ENCODE results near the gene C22orf31.

C22orf31 gene

DNA sequence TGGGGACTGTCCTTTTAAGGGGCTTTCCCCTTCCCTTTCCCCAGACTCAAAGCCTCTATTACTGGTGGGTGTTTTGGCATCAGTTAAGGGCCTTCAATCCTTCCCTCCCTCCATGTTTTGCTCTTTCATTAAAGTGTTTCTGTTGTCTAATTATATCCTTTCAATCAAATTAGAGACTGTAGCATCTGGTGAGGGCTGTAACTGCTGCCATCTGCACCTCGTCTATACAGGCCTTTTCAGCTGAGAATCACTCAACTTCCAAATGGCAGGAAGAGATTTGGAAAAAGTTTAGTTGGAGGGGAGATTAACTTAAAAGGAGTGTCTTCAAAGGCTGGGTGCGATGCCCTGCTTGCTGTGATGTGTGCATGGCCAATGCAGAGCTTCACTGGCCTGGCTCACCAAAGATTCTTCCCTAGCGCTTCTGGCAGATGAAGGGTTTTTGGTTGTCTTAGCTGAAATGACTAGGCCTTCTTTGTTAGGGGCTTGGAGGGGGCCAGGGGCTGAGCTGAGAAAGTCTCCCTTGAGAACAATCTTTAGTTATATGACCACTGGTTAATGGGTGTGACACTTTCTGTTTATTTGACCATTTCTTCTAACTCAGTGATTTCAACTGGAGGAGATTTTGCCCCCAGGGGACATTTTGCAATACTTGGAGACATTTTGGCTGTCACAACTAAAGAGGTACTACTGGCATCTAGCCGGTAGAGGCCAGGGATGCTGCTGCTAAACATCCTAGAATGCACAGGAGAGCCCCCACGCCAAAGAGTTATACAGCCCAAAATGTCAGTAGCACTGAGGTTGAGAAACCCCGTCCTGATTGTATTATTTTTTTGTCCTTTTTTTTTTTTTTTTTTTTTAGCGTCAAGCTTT, 18.7 kb upstream of the C22orf31 start:
- DNase-seq = no peak

DNA sequence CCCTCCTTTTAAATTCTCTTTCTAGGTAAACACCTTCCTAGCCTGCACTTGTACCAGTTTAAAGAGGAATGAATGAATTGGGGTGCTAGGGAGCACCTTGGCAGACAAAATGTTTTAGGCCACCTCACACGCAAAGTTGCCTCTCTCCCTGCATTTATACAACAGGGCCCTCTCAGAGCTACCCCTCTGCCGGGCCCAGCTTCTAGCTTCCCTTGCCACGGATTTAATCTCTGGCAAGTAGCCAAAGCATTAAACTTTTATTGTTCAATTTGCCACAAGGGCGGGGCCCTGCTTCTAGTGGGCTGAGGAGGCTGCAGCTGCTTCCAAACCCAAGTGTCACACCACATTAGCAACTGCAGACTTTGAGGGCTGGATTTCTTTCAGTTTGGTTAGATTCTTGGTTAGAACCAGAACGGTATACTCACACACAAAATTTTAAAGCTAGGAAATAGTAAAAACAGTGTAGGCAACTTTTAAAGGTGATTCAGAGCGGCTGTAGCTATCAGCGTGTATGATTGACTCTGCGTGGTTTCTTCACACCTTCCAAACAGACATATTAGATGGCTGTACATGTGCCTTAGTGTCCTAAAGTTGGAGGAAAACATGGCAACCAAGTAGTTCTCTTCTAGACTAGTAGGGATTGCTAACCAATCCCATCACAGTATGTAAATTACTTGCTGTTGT, 17.7 kb upstream of the C22orf31 start:
- DNase-seq = peak; percentile 92

DNA sequence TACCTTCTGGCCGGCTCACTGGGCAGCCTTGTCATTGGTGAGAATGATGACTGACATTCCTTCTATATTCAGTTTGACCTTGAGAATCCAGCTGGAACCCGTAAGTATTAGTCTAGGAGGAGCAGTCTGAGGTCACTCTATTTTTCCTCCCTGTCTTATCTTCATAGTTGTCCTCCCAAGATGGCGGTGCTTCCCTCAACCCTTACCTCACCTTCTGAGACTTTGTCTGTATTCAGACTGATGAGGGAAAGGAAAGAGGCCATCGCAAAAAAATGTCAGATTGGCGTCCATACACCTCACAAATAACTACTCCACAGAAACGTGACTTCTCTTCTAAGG, 17.2 kb upstream of the C22orf31 start:
- DNase-seq = no peak

DNA sequence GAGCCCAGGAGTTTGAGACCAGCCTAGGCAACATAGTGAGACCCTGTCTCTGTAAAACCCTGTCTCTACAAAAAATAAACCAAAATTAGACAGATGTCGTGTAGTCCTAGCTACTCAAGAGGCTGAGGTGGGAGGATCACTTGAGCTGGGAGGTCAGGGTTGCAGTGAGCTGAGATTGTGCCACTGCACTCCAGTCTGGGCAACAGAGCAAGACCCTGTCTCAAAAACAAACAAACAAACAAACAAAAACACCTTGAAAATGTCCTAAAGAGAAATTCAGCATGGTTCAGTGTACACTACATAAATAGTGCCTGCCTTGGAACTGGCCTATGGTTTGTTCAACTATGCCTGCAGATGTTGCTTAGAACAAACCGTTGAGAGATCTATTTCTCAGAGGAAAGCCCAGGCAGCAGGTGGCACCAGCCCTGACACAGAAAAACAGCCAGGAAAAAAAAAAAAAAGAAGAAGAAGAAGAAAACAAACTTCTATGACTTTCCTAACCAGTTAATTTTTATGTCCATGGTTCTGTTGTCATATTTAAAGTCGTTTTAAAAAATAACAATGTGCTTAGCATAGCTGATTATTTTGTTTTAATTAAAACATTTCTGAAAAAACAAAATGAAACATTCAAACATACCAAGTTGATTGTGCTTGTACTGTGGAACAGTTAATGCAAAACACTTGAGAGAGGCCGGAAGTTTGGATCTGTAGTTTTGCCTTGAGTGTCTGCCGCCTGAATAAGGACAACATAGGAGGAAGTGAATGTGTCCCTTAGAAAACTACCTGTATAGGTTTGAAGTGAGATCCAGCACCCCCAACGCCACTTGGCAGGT, 16.6 kb upstream of the C22orf31 start:
- DNase-seq = peak; percentile 41

DNA sequence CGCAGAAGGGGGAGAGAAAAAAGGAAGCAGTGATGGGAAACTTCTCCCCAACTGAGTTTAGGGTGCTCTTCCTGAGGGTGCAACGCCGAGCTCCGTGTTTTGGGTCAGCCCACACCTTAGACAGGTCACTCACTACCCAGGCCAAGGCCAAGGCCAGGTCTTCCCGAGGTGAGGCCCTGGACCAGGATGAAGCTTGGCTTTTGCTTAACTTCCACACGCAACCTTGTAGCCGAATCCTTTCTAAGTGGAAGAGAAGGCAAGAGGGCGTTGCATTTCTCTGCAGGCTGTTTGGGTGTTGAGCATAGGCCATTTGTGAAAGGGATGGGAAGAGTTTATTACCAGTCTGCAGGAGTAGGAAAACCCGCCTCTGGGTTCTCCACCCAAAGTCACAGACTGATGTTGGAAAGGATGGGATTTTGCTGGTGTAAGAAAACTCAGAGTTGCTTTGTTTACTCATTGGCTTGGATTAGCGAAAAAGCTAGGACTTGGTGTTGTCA, 12.7 kb upstream of the C22orf31 start:
- DNase-seq = no peak

DNA sequence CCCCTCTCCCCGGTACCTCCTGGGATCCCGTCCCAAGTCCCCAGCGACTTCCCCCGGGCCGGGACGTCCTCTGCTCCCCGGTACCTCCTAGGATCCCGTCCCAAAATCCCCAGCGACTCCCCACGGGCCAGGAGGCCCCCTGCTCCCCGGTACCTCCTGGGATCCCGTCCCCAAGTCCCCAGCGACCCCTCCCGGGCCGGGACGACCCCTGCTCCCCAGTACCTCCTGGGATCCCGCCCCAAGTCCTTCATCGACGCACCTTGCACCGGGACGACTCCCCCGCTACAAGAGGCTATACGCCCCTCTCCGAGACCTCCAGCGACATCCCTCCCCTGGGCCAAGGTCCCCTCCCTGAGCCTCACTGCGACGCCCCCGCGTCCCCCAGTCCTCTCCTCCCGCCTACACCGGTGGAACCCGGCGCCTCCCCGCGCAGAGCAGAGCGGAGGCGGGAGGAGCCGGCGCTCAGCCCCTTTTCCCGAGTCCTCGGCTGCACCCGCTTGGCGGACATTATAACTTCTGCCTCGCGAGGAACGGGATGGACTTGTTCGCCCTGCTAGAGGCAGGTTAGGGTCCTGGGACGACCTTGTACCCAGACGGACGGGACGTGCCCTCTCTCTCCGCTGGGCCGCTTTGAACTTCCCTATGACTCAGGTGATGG, 12.1 kb upstream of the C22orf31 start:
- DNase-seq = peak; percentile 18

DNA sequence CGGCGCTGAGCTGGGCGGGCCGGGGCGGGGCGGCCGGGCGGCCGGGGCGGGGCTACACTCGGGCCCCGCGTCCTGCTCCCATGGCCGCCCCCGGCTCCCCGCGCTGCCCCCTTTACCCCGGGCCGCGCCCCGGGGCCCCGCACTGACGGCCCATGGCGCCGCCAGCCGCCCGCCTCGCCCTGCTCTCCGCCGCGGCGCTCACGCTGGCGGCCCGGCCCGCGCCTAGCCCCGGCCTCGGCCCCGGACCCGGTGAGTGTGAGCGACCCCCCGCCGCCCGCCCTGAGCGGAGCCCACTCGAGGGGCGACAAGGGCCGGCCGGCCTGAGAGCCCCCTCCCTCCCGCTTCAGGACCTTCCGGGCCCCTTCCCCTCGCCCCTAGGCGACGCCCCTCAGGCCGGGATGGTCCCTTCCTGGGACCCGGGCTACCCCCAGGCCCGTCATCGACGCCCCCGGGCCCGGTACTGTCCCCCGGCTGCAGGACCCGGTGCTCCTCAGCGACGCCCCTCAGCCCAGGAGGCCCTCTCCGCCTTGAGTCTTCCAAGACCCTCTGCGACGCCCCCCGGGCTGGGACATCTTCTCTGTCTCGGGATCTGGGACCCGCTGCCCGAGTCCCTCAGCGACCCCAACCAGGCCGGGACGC, 11.5 kb upstream of the C22orf31 start, which contains the start of gene KREMEN1:
TSS of gene KREMEN1 (plus strand) at position 57 of the 639 bp plus-strand sequence. CDS start at position 153, 96 bp downstream.
- no peak for DNase-seq

DNA sequence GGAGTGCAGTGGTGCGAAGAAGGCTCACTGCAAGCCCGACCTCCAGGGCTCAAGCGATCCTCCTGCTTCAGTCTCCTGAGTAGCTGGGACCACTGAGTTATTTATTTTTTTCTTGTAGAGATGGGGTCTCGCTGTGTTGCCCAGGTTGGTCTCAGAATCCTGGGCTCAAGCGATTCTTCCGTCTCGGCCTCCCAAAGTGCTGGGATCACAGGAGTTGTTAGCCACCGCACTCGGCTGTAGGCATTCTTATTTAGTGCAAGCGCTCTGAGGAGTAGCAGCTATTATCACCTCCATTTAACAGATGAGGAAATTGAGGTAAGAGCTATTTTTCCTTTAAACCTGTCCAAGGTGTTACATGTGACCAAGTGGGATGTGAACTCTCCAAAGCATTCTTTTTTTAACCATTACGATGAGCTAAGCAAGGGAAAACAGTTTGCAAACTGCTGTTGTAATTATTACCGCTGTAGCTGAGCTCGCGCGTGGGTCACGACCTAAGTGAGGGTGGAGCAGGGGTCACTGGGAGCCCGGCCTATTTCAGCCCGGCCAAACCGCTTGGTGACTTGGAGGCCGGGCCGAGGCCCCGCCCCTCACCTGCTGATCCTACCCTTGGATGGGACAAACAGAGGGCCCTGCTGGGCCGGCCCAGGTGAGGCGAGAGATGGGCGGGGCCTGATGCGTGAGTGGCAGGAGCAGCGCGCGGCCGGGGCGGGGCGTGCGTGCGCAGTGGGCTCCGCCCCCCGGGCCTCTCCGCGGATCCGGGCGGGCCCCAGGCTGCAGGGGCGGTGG, 10.8 kb upstream of the C22orf31 start:
- DNase-seq = peak; percentile 84

DNA sequence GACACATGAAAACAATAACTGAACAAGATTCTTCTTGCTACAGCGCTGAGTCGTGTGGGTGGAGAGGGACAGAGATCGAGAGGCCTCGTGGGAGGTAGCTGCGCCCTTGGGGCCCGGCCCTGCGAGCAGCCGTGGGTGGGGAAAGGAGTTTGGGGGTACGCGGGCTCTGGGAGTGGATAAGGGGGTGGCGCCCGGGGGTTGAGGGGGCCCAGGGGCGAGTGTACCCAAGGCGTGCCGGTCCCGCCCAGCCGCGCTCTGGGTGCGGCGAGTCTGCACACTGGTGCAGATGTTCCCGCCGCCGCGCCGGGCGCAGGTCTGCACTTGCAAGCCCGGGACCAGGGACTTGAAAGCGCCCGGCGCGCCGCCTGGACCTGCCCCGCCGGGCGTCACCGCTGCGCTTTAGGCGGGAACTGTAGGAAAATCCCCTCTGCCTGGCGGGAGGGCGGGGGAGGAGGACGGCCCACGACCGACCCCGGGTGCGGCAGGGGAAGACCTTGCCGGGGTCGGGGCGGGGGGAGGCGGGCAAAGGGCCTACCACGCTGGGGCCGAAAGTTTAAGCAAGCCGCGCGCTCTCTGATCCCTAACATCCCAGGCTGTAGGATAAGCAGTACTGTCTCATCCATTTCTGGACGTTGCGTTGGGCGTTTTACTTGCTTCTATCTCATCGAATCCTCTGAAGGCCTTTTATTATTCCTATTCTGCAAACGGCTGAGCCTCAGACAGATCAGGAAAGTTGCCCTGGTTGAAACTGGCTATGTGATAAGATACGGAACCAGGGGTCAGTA, 9.8 kb upstream of the C22orf31 start:
- peak; percentile 45 for DNase-seq

DNA sequence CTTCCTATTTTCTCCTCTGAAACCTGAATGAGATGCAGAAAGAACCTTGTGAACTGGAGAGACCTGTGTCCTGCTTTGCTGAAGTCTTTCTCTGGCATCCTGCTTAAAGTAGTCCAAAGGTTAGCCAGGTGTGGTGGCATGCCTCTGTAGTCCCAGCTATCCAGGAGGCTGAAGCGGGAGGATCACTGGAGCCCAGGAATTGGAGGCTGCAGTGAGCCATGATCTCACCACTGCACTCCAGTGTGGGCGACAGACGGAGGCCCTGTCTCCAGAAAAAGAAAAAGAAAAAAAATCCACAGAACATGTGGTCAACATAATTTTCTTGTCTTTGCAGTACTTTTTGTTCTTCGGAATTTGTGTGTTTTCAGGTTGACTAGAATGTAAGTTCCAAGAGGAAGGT, 8.9 kb upstream of the C22orf31 start:
- no peak for DNase-seq

DNA sequence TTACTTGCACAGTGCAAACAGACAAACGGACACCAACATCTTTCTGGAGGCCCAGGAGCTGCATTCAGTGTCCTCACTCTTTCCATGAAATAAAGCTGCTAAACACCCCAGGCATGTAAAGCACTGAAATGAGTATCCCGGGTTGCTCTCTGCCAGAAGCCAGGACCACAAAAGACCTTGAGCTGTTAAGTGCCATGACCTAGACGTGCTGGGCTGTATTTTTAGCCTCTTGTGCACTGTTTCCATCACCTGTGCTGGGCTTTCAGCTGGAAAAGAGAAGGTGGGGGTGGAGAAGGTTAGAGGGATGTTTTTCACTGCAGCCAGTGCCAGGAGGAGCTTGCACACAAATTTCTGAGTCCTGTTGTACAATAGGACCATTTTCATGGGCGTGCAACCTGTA, 7.8 kb upstream of the C22orf31 start:
- no peak for DNase-seq

DNA sequence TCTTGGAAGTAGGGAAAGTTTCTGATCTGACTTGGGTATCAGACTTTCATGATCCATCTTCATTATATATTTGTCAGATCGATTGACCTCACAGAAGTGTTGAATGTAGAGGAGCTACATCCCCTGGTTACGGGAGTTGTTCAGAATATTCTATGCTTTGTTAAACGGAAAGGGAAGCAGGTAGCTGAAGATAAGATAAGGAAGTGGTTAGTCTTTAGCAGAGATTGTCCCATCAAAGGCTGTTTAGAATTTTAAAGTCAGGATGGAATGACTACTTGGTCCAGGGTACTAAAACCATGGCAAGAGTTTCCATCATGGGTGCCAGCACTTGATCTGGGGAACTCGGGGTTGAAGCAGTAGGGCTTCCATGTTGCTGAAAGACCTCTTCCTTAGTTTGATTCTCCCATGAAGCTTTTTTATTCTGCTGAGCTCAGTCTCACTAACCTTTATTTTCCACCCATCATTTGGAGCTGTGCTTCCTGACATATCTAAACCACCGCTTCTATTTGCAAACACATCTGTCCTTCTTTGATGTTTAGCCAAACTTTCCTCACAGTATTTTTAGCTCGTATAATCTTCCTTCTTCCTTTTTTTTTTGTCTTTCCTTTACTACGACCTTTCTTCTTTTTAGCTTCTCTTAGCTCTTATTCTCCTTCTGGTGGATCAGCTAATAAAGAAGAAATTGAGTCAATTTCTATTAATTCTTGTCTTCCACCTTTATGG, 4.0 kb upstream of the C22orf31 start:
- no peak for DNase-seq

DNA sequence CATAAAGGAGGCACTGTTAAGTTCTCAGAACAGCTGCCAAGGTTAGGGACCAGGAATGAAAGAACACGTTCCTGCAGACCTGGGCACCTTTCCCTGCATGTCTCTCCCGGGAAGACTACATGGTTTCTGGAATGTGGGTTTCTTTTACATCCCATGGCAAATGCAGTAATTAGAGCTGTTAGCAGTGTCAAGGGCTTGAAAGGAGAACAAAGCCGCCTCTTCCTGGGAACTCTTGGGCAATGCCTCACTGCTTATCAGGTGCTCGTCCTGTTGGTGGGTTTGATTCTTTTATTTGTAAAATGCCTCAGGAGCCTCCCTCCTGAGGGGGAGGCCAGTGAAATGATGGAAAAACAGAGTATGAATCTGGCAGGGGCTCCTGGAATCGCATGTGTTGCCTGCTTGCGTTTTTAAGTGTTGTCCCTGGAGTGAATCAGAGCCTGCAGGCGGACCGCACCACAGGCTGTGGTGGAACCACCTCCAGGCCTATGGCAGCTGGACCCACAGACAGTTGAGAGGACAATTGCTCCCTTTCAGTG, 723 bp upstream of the C22orf31 start:
- DNase-seq = peak; percentile 25

DNA sequence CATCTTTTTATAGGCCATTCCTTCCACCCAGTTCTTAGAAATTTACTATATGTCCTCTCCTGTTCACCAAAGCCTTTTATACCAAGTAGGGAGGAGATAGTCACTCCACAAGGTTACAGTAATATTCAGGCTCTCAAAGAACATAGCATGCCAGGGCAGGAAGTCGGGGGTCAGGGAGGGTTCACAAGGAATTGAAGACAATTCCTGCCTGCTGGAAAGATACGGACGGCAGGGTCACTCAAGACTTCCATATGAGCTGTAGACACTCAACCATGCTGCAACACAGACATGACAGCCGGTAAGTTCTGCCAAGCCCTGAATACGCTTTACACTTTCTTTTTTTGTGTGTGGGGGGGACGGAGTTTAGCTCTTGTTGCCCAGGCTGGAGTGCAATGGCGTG, 700 bp downstream of the C22orf31 start:
- no peak for DNase-seq

DNA sequence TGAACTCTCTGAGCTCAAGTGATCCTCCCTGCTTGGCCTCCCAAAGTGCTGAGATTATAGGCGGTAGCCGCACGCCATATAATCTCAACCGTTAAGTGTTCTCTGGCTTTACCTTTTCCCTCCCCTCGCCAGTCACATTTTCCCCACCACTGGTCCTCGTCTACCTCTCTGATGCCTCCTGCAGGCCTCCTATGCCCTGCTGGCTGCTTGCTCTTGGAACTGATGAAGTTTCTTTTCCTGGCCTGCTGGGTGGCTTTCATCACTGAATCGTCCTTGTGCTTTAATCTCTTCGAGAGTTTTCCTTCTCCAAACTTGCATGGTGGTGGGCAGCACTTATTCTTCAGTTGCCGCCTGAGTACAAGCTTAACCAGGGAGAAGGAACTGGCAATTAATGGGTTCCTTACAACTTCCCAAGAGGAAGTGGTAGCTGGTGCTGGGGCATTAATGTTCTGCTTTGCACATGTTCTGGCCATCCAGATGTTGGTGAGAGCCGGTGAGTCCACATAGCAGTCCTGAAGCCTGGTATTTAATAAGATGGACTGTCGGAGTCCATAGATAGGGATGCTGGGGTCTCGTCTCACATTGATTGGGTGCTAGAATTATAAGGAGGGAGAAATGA, 1.3 kb downstream of the C22orf31 start:
- DNase-seq = no peak

DNA sequence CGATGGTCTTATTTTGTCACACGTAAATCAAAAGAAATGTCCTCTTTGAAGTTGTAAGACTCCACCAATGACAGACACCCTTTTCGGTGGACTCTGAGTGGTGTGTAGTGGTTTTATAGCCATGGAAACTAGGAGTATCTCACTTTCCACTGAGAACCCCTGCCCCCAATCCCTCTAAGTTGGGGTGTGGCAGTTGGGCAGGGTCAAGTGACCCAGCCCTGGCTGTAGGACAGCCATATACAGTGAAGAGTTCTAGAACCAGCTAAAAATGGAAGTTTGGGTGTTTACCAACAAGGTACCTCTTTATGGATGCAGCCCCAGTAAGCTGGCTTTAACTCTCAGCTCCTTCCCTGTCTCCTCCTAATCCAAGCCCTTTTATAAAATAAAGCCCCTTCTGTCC, 5.2 kb downstream of the C22orf31 start:
- no peak for DNase-seq

DNA sequence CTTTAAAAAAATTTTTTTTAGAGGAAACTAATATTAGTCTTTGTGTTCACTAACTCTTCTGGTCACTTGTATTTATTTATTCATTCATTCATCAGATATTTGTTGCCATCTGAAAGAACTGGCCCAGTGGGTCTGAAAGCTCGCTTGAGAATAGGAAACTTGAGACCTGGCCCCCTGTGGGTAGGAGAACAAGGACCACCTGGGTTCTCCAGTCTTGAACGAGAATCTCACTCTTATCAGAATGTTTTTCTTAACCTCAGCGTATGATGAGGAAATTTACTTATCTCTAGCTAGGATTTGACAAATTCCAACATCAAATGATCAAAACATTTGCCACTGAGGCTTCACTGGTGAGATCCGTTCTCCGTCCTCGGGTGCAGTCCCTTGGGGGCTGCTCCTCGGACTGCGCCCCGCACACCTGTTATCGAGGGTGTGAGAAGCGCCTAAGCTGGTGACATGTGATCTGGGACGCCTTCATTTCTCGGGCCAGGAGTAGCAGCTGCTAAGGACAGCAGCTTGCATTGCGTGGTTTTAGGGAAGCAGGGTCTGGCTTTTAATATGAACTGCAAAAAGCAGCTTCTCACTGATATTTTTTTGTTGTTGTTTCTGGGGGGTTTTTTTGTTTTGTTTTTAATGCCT, 6.3 kb downstream of the C22orf31 start:
- no peak for DNase-seq

DNA sequence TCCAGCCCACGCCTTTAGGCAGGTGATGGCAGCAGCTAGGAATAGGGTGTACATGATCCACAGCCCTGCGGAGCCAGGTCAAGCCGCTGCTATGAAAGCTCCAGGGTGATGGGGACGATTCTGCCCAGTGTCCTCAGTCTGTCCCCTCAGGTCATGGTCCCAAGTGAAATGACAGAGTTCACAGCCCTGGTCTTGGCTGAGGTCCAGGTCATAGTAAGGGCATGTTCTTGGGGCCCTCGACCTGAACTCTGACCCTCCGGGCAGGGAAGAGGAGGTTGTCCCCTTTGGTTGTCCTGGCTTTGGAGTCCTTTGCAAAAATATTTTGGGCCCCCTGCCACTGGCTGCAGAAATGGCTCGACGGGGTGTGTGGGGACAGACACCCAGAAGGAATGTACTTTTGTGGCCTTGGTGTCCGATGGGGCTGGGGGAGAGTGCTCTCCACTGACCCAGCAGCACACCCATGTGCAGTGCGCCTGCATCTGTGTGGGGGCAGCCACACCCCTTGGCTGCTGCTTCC, 7.3 kb downstream of the C22orf31 start:
- DNase-seq = no peak
